Measurements from ENCODE around the gene SLC23A2. TPM values are rescaled to one million over a fixed set of nuclear protein-coding genes. Genes with fewer than 3 reads are reported as not detected.

SLC23A2 gene
- total and polyA plus RNA-seq, 4 donors = 9.1 to 48.4 (median 14.7) TPM

- 72% methylated on average over 4 of the region's 4 CpGs for WGBS
- Histone ChIP-seq H3K36me3 (ENCODE audit: control insufficient read depth in 4 of 4, insufficient read depth in 3 of 4, low read depth in 1 of 4, low read length in 3 of 4) (peaks cover 7 to 35% (median 25%) of the 10 kb centered on the region in 4 donors), H3K27me3 (ENCODE audit: control insufficient read depth in 4 of 4, insufficient read depth in 4 of 4, low read length in 3 of 4) (no peaks in the 10 kb centered on the region), H3K4me3 (ENCODE audit: low read depth in 1 of 3, low read length in 3 of 3) (no peak overlapping the region), H3K9me3 (ENCODE audit: control insufficient read depth in 4 of 4, low read length in 3 of 4) (no peaks in the 10 kb centered on the region), H3K4me1 (ENCODE audit: control insufficient read depth in 4 of 4, insufficient read depth in 4 of 4, low read length in 3 of 4) (peaks cover 0 to 4% (median 1%) of the 10 kb centered on the region in 4 donors), H3K9ac (ENCODE audit: low read depth in 1 of 2, low read length in 2 of 2) (no peak overlapping the region), H3K27ac (ENCODE audit: low read depth in 1 of 2, low read length in 2 of 2) (no peak overlapping the region)
- TF ChIP-seq MAX (IDR thresholded peaks at IDR 0.05) (no peak), YY1 (IDR thresholded peaks at IDR 0.05) (no peak), JUND (IDR thresholded peaks at IDR 0.05) (no peak), GABPA (IDR thresholded peaks at IDR 0.05 in 1 of 2, conservative IDR thresholded peaks at IDR 0.05 in 1 of 2) (no peak), ATF3 (IDR thresholded peaks at IDR 0.05) (no peak), RAD21 (IDR thresholded peaks at IDR 0.05) (no peak), HNF4G (IDR thresholded peaks at IDR 0.05) (no peak), EGR1 (IDR thresholded peaks at IDR 0.05; ENCODE audit: low read depth in 2 of 2) (no peak), HNF4A (conservative IDR thresholded peaks at IDR 0.05) (no peak)
- DNase-seq (ENCODE audit: low spot score) = no peak
Measured at GRCh38 chr20:4902788-4903187, 98.5 kb downstream of the SLC23A2 start.

- TF ChIP-seq EGR1 (IDR thresholded peaks at IDR 0.05; ENCODE audit: low read depth in 2 of 2) = no peak
- TF ChIP-seq FOXA1 (IDR thresholded peaks at IDR 0.05) = no peak
- no peak for TF ChIP-seq YY1 (IDR thresholded peaks at IDR 0.05)
- TF ChIP-seq NR2F2 (IDR thresholded peaks at IDR 0.05) = no peak
- no peak for TF ChIP-seq RXRA (IDR thresholded peaks at IDR 0.05)
- no peak for TF ChIP-seq HNF4G (IDR thresholded peaks at IDR 0.05)
- TF ChIP-seq GABPA (IDR thresholded peaks at IDR 0.05 in 1 of 2, conservative IDR thresholded peaks at IDR 0.05 in 1 of 2) = no peak
- Histone ChIP-seq H3K27ac (ENCODE audit: low read depth in 1 of 2, low read length in 2 of 2) (no peak overlapping the region), H3K36me3 (ENCODE audit: control insufficient read depth in 4 of 4, insufficient read depth in 3 of 4, low read depth in 1 of 4, low read length in 3 of 4) (peaks cover 7 to 45% (median 25%) of the 10 kb centered on the region in 4 donors), H3K27me3 (ENCODE audit: control insufficient read depth in 4 of 4, insufficient read depth in 4 of 4, low read length in 3 of 4) (no peaks in the 10 kb centered on the region), H3K9ac (ENCODE audit: low read depth in 1 of 2, low read length in 2 of 2) (no peak overlapping the region), H3K9me3 (ENCODE audit: control insufficient read depth in 4 of 4, low read length in 3 of 4) (no peaks in the 10 kb centered on the region), H3K4me1 (ENCODE audit: control insufficient read depth in 4 of 4, insufficient read depth in 4 of 4, low read length in 3 of 4) (peaks cover 0 to 4% (median 1%) of the 10 kb centered on the region in 4 donors), H3K4me3 (ENCODE audit: low read depth in 1 of 3, low read length in 3 of 3) (no peak overlapping the region)
- DNase-seq (ENCODE audit: low spot score) = no peak
- WGBS = 89% methylated on average over 14 of the region's 14 CpGs
Measured at GRCh38 chr20:4901031-4901818, 100.1 kb downstream of the SLC23A2 start.

- Histone ChIP-seq H3K9me3 (ENCODE audit: control insufficient read depth in 4 of 4, low read length in 3 of 4) (no peaks in the 10 kb centered on the region), H3K36me3 (ENCODE audit: control insufficient read depth in 4 of 4, insufficient read depth in 3 of 4, low read depth in 1 of 4, low read length in 3 of 4) (peaks cover 9 to 61% (median 23%) of the 10 kb centered on the region in 4 donors), H3K27me3 (ENCODE audit: control insufficient read depth in 4 of 4, insufficient read depth in 4 of 4, low read length in 3 of 4) (no peaks in the 10 kb centered on the region), H3K4me3 (ENCODE audit: low read depth in 1 of 3, low read length in 3 of 3) (no peak overlapping the region), H3K9ac (ENCODE audit: low read depth in 1 of 2, low read length in 2 of 2) (no peak overlapping the region), H3K27ac (ENCODE audit: low read depth in 1 of 2, low read length in 2 of 2) (no peak overlapping the region), H3K4me1 (ENCODE audit: control insufficient read depth in 4 of 4, insufficient read depth in 4 of 4, low read length in 3 of 4) (no peaks in the 10 kb centered on the region)
- DNase-seq (ENCODE audit: low spot score) = no peak
- 74% methylated on average over 14 of the region's 14 CpGs for WGBS
- TF ChIP-seq HNF4A (conservative IDR thresholded peaks at IDR 0.05) (no peak), FOXA2 (IDR thresholded peaks at IDR 0.05) (no peak), JUND (IDR thresholded peaks at IDR 0.05) (no peak), MAX (IDR thresholded peaks at IDR 0.05) (no peak), YY1 (IDR thresholded peaks at IDR 0.05) (no peak), RXRA (IDR thresholded peaks at IDR 0.05) (no peak), HNF4G (IDR thresholded peaks at IDR 0.05) (no peak), ZBTB33 (IDR thresholded peaks at IDR 0.05) (no peak), ATF3 (IDR thresholded peaks at IDR 0.05) (no peak), GABPA (IDR thresholded peaks at IDR 0.05 in 1 of 2, conservative IDR thresholded peaks at IDR 0.05 in 1 of 2) (no peak), TAF1 (conservative IDR thresholded peaks at IDR 0.05) (no peak), SP1 (IDR thresholded peaks at IDR 0.05) (no peak), REST (IDR thresholded peaks at IDR 0.05) (no peak)
Measured at GRCh38 chr20:4898282-4899244, 102.7 kb downstream of the SLC23A2 start.

Data from liver (tissue), 9 donors.